Ovary (tissue), 3 donors: ENCODE data around the gene TRIM66.
"Not testable (repeated sequence)": the region's sequence is repeated elsewhere in the genome, so short reads cannot be mapped to it uniquely, and the experiment has no call there.

Source experiments
- CTCF ChIP-seq, 3 donors: fragments of 450-650 bp in 2 of 3; fragments of 200-600 bp in 1 of 3; IDR thresholded peaks; one replicate each; pipeline versions ENCODE4 v1.5.1 to v1.8.0; 2016 to 2022; ENCODE audit warnings: antibody characterized with exemption in 3 of 3, mild to moderate bottlenecking in 1 of 3
- EP300 ChIP-seq: sonication (generic); formaldehyde crosslinking; IDR thresholded peaks from one replicate; pipeline ENCODE4 v1.6.1; 2017; ENCODE audit warnings: antibody characterized with exemption
- donor health status: DM: no; HTN: no; CAD: no.

GRCh38 chr11:8670081-8670480 lies 12.4 kb downstream of the TRIM66 start:
- TF ChIP-seq CTCF (IDR thresholded peaks at IDR 0.05); EP300: not testable (repeated sequence)
